Fibroblast of villous mesenchyme (primary cell): Measurements from ENCODE around the gene DGKG. TPM values are rescaled to one million over a fixed set of nuclear protein-coding genes. Genes with fewer than 3 reads are reported as not detected.

Experiments used
- DNase-seq: peaks from one replicate; pipeline ENCODE4 v3.0.0-alpha.2; 2010; ENCODE audit warnings: low read depth
- H3K4me3 ChIP-seq: 2 replicates; pipeline ENCODE4 v1.5.1; 2011; ENCODE audit warnings: low read depth, mild to moderate bottlenecking, low read length
- CTCF ChIP-seq: IDR thresholded peaks from 2 replicates; pipeline ENCODE4 v1.5.1; 2012; ENCODE audit warnings: low read depth, mild to moderate bottlenecking, low read length; ENCODE audit not compliant: insufficient read depth
- total RNA-seq: library from RNA; depleted of rRNA; stranded (reverse); fragments of >200 nt; gene quantifications from 2 replicates; pipeline ENCODE4 v1.2.3, GENCODE V29; 2012

Gene DGKG
- total RNA-seq, 1 donor = under 0.01 TPM

GRCh38 chr3:186261638-186262037 lies 100.4 kb downstream of the DGKG start:
- DNase-seq = no peak
- no peak overlapping the region for H3K4me3 ChIP-seq
- TF ChIP-seq CTCF = peak; percentile 22

- no peak for TF ChIP-seq CTCF
- no peak overlapping the region for H3K4me3 ChIP-seq
- DNase-seq = no peak
These were observed 101.3 kb downstream of the DGKG start for GRCh38 chr3:186260726-186261125.

GRCh38 chr3:186259612-186260383 lies 102.2 kb downstream of the DGKG start:
- peak; percentile 51 for DNase-seq
- peak; percentile 90 for TF ChIP-seq CTCF
- no peak overlapping the region for H3K4me3 ChIP-seq

- DNase-seq = no peak
- TF ChIP-seq CTCF = no peak
- no peak overlapping the region for H3K4me3 ChIP-seq
These were observed 103.1 kb downstream of the DGKG start for GRCh38 chr3:186258968-186259367.

- TF ChIP-seq CTCF = no peak
- no peak for DNase-seq
- H3K4me3 ChIP-seq = no peak overlapping the region
These were observed 104.2 kb downstream of the DGKG start for GRCh38 chr3:186257866-186258265.

GRCh38 chr3:186255703-186256331 lies 106.2 kb downstream of the DGKG start:
- peak; percentile 22 for TF ChIP-seq CTCF
- no peak overlapping the region for H3K4me3 ChIP-seq

More at GRCh38 chr3:186255703-186256331, 106.2 kb downstream of the DGKG start:
- no peak for DNase-seq
